Activated CD4-positive, alpha-beta T cell treated with anti-CD3 and anti-CD28 coated beads, Interleukin-2, amount 50 U/mL, for 16 hours (primary cell): ENCODE data around the gene ARMC7.

ENCODE experiments used
- DNase-seq: peaks from one replicate; pipeline ENCODE4 v3.0.0-alpha.2; 2020

Gene ARMC7

DNA sequence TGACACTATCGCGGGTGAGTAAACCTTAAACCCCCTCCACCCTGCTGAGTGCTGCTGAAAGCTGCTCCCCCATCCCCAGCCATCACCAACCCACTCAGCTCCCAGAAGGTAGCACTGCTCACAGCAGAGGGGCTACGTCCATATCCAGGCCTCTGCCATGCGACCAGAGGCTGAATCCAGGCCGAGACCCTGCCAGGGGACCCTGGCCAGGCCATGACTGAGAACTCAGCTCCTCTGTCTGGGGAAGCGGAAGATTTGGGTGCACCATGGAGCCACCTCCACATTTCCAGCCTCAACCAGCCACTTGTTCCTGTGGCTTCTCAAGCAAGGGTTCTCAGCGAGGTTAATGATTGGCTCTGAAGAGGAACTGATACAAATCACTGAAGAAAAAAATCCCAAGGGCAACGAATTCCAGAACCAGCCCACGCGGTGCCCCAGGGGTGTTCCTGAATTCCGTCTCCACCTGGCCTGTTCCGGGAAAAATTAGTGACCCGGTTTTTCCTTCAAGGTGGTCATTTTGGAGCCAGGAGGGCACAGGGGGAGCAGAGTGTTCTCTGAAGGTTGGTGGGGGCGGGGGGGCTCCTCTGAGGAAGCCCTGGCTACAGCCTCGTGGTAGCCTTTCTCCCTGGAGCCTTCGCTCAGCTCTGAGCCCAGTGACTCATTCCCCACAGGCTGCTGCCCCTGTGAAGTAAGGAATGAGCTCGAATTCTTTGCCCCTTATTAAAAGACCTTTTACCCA lies 31.3 kb upstream of the ARMC7 start:
- no peak for DNase-seq

GRCh38 chr17:75079023-75079373 lies 30.8 kb upstream of the ARMC7 start:
- DNase-seq = no peak

- no peak for DNase-seq
These were observed 27.9 kb upstream of the ARMC7 start for GRCh38 chr17:75081611-75082540.

- no peak for DNase-seq
These were observed 27.1 kb upstream of the ARMC7 start for GRCh38 chr17:75082683-75083082.

GRCh38 chr17:75084039-75084660 lies 25.6 kb upstream of the ARMC7 start:
- no peak for DNase-seq

DNA sequence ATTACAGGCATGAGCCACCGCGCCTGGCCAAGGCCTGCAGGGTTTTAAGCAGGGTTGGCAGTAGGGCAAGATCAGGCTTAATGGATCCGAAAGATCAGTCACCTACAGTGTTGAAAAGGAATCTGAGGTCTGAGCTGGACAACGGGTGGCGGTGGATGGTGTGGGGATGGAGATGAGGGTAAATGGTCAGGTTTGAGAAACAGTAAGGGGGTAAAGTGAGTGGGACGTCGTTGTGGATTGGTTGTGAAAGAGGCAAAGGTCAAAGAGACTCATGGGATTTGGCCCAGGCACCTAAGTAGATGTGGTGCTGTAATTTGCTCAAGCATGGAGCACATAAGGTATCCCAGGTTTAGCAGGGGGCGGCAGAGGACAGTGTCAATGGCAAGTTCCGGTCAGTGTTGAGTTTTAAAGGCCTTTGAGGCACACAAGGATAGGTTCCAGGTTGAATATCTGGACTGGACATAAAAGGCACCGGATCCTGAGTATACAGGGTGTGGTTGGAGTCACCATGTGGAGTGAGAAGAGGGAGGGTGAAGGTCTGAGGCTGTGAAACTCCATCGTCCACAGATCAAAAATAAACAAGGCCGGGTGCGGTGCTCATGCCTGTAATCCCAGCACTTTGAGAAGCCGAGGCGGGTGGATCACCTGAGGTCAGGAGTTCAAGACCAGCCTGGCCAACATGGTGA lies 23.1 kb upstream of the ARMC7 start:
- no peak for DNase-seq

DNA sequence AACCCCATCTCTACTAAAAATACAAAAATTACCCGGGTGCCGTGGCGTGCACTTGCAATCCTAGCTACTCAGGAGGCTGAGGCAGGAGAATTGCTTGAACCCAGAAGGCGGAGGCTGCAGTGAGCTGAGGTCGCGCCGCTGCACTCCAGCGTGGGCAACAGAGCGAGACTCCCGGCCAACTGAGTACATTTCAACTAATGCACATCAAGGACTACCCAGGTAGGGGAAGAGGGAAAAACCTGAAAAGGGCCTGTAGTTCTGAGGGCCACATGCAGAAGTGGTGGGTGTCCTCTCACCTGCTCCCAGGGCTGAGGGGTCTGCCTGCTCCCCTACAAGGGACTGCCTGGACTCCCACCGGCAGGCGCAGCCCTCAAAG lies 22.6 kb upstream of the ARMC7 start:
- DNase-seq = no peak

DNA sequence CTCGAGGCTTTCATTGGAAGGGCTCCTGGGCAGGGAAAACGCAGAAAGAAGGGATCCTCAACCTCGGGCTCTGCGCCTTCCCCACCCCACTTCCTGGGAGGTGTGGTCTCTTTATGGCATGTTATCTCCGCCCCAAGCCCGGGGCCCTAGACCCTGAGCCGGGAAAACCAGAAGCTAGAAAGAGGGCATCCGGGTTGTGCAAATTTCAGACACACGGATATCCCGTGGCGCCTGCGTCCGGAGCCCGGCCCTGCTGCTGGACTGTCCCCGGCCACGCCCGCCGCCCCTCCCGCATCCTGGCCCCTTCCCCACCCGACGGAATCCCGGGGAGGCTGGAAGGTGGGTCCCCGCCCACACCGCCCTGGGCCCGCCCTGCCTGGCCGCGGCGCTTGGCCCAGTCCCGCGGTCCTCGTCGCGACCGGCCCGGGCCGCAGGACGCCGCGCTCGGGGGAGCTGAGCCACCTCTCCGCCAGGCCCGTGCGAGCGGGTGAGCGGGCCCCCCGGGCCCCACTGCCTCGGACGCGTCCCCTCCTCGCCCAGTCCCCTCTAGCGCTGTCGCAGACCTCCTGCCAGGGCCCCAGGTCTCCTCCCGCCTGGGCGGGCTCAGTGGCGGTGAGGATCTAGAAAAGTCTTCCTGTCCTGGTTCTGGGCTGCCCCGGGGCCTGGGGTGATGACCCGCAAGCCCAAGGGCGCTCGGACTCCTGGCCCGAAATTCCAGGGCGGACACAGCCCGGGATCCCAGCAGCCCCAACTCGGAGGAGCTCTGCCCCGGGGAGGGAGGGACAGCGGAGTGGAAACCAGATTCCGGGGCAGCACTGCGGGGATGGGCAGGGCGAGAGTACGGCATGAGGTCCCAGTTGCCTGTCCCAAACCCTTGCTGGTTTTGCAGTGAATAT lies 22.0 kb upstream of the ARMC7 start, which contains the start of gene SLC16A5:
Gene SLC16A5 (plus strand): TSS at position 397 of the 896 bp plus-strand sequence. CDS start 5,683 bp downstream, outside the sequence.
- DNase-seq = peak; percentile 44

GRCh38 chr17:75088465-75089417 lies 21.0 kb upstream of the ARMC7 start:
- no peak for DNase-seq

DNA sequence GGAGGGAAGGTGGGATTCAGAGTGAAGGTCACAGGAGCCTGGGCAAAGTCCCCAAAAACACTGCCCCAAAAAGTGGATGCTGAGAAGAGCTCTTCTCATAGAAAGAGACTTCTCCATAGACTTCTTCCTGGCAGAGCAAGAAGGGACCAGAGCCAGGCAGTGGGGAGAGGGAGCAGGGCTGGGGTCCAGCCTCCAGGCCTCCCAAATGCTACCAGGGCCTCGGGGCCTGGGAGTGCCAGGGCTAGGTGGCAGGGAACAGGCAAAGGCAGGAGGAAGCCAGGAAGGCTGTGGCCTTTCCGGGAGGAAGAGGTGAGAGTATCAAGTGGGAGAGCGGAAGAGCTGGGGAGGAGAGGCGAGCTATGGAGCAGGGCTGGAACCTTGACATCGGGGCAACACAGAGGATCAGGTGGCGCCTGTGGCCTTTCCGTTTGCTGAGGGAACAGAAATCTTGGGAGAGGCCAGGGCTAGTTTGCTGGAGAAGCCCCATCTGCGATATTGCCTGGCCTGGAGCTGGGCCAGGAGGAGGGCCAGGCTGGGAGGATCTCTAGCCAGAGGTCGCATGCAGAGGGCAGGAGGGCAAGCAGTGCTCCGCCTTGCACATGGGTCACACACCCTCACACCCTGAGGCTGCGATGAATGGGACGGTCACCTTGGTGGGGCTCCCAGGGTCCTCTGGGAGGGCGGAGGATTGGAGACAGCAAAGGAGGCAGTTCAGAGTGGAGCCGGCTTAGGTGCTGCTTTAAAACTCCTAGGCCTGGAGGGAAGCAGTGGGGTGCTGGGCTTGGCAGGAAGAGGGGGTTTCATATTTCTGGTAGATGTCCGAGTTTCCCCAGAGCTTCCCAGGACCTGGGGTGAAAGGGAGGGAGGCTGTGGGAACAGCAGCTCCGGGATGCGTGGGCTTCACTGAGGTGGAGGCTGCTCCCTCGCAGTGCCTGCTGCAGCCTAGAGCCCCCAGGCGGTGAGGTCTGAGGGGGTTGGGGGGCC lies 18.6 kb upstream of the ARMC7 start:
- DNase-seq = no peak

DNA sequence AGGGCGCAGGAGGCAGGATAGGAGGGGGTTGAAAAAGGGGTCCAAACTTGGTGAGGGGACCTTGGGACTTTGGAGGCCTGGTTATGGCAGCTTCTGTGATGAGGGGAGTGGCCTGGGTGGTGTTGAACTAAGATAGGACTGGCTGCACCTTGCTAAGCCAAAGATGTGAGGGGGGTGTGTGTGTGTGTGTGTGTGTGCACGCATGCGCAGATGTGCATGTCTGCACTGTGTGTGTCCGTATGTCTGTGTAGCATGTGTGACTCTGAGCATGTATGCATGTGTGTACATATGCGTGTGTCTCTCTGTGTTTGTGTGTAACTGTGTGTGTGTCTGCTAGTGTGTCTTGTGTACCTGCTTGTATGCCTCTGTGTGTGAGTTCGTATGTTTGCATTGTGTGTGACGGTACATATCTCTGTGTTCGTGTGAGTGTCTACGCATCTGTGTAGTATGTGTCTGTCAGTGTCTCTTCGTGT lies 17.9 kb upstream of the ARMC7 start:
- DNase-seq = no peak

DNA sequence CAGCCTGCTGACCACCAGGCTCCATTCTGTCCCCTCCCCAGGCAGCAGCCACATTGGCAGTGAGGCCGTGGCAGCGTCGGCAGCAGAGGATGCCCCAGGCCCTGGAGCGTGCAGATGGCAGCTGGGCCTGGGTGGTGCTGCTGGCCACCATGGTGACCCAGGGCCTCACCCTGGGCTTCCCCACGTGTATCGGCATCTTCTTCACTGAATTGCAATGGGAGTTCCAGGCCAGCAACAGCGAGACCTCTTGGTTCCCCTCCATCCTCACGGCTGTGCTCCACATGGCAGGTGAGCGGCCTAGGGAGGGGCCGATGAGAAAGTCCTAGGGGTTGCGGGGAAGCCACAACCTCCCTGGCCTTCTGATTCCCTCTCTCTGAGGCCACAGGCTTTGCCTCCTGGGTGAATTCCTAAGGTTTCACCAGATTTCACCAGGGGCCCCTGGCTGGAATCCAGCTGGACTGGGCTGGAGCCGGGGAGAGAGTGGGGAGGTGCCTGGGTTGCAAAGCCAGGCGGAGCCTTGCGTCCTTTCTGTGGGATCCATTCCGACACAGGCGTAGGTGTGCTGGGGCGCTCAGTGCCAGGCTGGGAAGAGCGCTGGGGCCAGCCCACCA lies 16.1 kb upstream of the ARMC7 start:
- DNase-seq = no peak

DNA sequence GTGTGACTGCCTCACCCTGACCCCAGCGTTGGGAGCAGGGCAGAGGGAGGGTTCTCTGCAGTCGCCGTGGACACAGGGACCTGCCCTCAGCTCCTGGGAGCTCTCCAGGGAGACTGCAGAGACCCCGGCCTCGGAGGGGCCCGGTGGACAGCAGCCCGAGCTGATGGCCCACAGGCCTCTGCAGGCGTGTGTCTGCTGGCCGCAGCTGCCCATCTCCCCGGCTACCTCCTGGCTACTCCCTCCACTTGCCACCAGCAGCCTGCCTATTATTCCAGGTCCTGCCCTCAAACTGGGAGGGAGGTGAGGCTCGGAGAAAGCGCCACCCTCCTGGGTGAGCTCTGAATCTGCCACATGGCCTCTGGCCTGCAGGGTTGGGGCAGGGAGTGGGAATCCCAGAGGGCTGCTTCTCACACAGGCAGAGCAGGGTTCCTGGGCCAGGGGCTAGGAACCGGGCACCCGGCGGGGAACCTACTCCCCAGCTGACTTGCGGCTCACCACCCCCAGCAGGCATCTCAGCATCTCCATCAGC lies 14.8 kb upstream of the ARMC7 start:
- no peak for DNase-seq

- DNase-seq = no peak
These were observed 13.6 kb upstream of the ARMC7 start for GRCh38 chr17:75096082-75096625.

DNA sequence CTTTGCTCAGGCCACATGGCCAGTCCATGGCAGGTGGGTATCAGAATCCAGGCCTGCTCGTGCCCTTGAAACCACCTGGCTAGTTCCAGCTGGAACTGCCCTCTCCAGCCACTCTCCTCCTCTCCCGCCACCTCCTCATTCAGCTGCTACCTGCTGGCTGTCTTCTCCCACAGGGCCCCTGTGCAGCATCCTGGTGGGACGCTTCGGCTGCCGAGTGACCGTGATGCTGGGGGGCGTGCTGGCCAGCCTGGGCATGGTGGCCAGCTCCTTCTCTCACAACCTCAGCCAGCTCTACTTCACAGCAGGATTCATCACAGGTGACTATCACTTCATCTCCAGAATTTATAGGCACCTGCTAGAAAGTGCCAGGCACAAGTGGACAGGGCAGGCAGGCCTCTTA lies 11.9 kb upstream of the ARMC7 start:
- no peak for DNase-seq

GRCh38 chr17:75098861-75099260 lies 10.9 kb upstream of the ARMC7 start:
- DNase-seq = no peak

DNA sequence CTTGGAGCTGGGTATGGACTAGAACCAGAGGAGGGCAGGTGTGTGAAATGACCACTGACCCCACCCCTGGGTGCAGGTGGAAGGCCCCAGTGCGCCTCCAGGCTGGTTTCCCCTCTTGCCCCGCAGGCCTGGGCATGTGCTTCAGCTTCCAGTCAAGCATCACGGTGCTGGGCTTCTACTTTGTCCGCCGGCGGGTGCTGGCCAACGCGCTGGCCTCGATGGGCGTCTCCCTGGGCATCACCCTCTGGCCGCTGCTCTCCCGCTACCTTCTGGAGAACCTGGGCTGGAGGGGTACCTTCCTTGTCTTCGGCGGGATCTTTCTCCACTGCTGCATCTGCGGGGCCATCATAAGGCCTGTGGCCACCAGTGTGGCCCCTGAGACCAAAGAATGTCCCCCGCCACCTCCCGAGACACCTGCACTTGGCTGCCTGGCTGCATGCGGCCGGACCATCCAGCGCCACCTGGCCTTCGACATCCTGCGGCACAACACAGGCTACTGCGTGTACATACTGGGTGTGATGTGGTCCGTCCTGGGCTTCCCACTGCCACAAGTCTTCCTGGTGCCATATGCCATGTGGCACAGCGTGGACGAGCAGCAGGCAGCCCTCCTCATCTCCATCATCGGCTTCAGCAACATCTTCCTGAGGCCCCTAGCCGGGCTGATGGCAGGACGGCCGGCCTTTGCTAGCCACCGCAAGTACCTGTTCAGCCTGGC lies 9.7 kb upstream of the ARMC7 start:
- no peak for DNase-seq

DNA sequence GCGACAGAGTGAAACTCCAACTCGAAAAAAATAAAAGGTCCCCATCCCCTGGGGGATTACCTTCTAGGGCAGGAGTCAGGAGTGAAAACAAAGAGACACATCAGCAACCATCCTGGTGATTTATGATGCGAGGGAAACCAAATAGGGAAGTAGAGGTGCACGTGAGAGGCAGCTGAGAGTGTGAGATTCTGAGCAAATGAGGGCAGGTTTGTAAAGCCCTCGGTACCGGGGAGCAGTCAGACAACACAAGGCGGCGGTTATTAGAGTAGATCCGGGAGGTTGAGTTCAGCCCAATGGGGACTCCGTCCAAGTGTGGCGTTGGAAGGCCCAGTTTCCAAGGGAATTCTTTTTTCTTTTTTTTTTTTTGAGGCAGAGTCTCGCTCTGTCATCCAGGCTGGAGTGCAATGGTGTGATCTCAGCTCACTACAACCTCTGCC lies 7.4 kb upstream of the ARMC7 start:
- DNase-seq = no peak
